ENCODE data around the gene CEBPB.

Gene CEBPB

GRCh38 chr20:50219600-50219999 lies 29.0 kb downstream of the CEBPB start:
- no peak overlapping the region for H3K4me3 ChIP-seq (ENCODE audit: low read length)

GRCh38 chr20:50220093-50220893 lies 29.7 kb downstream of the CEBPB start:
- Histone ChIP-seq H4K20me1 (ENCODE audit: control insufficient read depth, insufficient read depth, low read depth, low read length) (no peaks in the 10 kb centered on the region), H3K27ac (ENCODE audit: low read depth, low read length) (no peak overlapping the region), H3F3A (ENCODE audit: control insufficient read depth, insufficient read depth) (no peaks in the 10 kb centered on the region), H3K4me1 (ENCODE audit: control insufficient read depth, low read length) (no peaks in the 10 kb centered on the region), H3K36me3 (ENCODE audit: control insufficient read depth, low read length) (no peaks in the 10 kb centered on the region), H3K27me3 (ENCODE audit: control insufficient read depth, low read length) (no peaks in the 10 kb centered on the region), H3K9me3 (ENCODE audit: control insufficient read depth, insufficient read depth, low read length) (no peaks in the 10 kb centered on the region), H3K9me2 (replicated peaks; ENCODE audit: control insufficient read depth, low read length) (no peaks in the 10 kb centered on the region), H3K4me3 (ENCODE audit: low read length) (no peak overlapping the region), H3K4me2 (ENCODE audit: low read length) (no peak overlapping the region), H3K79me2 (ENCODE audit: control insufficient read depth, low read length) (no peaks in the 10 kb centered on the region)
- TF ChIP-seq CTCF (IDR thresholded peaks at IDR 0.05; ENCODE audit: low read depth, low read length, poor library complexity, severe bottlenecking) (no peak), EZH2phosphoT487 (IDR thresholded peaks at IDR 0.05; ENCODE audit: borderline replicate concordance, low read length) (no peak)

More at GRCh38 chr20:50219600-50219999, 29.0 kb downstream of the CEBPB start:
- no peaks in the 10 kb centered on the region for H3K4me1 ChIP-seq (ENCODE audit: control insufficient read depth, low read length)
- no peaks in the 10 kb centered on the region for H4K20me1 ChIP-seq (ENCODE audit: control insufficient read depth, insufficient read depth, low read depth, low read length)
- no peaks in the 10 kb centered on the region for H3K79me2 ChIP-seq (ENCODE audit: control insufficient read depth, low read length)
- no peaks in the 10 kb centered on the region for H3F3A ChIP-seq (ENCODE audit: control insufficient read depth, insufficient read depth)
- no peaks in the 10 kb centered on the region for H3K9me3 ChIP-seq (ENCODE audit: control insufficient read depth, insufficient read depth, low read length)
- H3K27ac ChIP-seq (ENCODE audit: low read depth, low read length), result no peak overlapping the region
- TF ChIP-seq EZH2phosphoT487 (IDR thresholded peaks at IDR 0.05; ENCODE audit: borderline replicate concordance, low read length) (no peak), CTCF (IDR thresholded peaks at IDR 0.05; ENCODE audit: low read depth, low read length, poor library complexity, severe bottlenecking) (no peak)
- H3K36me3 ChIP-seq (ENCODE audit: control insufficient read depth, low read length), result no peaks in the 10 kb centered on the region
- H3K4me2 ChIP-seq (ENCODE audit: low read length), result no peak overlapping the region
- H3K27me3 ChIP-seq (ENCODE audit: control insufficient read depth, low read length), result no peaks in the 10 kb centered on the region
- H3K9me2 ChIP-seq (replicated peaks; ENCODE audit: control insufficient read depth, low read length), result no peaks in the 10 kb centered on the region

- no peak overlapping the region for H3K27ac ChIP-seq (ENCODE audit: low read depth, low read length)
- H4K20me1 ChIP-seq (ENCODE audit: control insufficient read depth, insufficient read depth, low read depth, low read length), result no peaks in the 10 kb centered on the region
- H3F3A ChIP-seq (ENCODE audit: control insufficient read depth, insufficient read depth), result no peaks in the 10 kb centered on the region
- H3K79me2 ChIP-seq (ENCODE audit: control insufficient read depth, low read length), result no peaks in the 10 kb centered on the region
- no peaks in the 10 kb centered on the region for H3K9me2 ChIP-seq (replicated peaks; ENCODE audit: control insufficient read depth, low read length)
- H3K4me3 ChIP-seq (ENCODE audit: low read length), result no peak overlapping the region
- no peaks in the 10 kb centered on the region for H3K36me3 ChIP-seq (ENCODE audit: control insufficient read depth, low read length)
- no peak overlapping the region for H3K4me2 ChIP-seq (ENCODE audit: low read length)
- no peaks in the 10 kb centered on the region for H3K9me3 ChIP-seq (ENCODE audit: control insufficient read depth, insufficient read depth, low read length)
- TF ChIP-seq EZH2phosphoT487 (IDR thresholded peaks at IDR 0.05; ENCODE audit: borderline replicate concordance, low read length) (no peak), CTCF (IDR thresholded peaks at IDR 0.05; ENCODE audit: low read depth, low read length, poor library complexity, severe bottlenecking) (no peak)
- H3K4me1 ChIP-seq (ENCODE audit: control insufficient read depth, low read length), result no peaks in the 10 kb centered on the region
- H3K27me3 ChIP-seq (ENCODE audit: control insufficient read depth, low read length), result no peaks in the 10 kb centered on the region
Measured at GRCh38 chr20:50220894-50221365, 30.3 kb downstream of the CEBPB start.
